Lower leg skin (tissue), 3 donors: Measurements from ENCODE around the gene RTP2.

ENCODE experiments used
- CTCF ChIP-seq, 3 donors: fragments of 450-650 bp; IDR thresholded peaks; one replicate each; pipeline ENCODE4 v1.5.1; 2016; ENCODE audit warnings: antibody characterized with exemption in 3 of 3, mild to moderate bottlenecking in 3 of 3, moderate library complexity in 2 of 3
- POLR2A ChIP-seq, 2 donors: fragments of 450-650 bp; IDR thresholded peaks; one replicate each; pipeline ENCODE4 v1.6.1; 2016 to 2017; ENCODE audit warnings: antibody characterized with exemption in 2 of 2, mild to moderate bottlenecking in 1 of 2, moderate library complexity in 1 of 2

- TF ChIP-seq CTCF (IDR thresholded peaks at IDR 0.05) (no peak), POLR2A (IDR thresholded peaks at IDR 0.05) (no peak)
Measured at GRCh38 chr3:187685948-187686347, 16.4 kb downstream of the RTP2 start.
